Natural killer cell (primary cell): ENCODE measurements around the gene LAMB1. TPM values are rescaled to one million over a fixed set of nuclear protein-coding genes. Genes with fewer than 3 reads are reported as not detected.

Experiments used
- ATAC-seq, 3 donors: fragments of 150-1000 bp in 2 of 3; fragments of 200-7000 bp in 1 of 3; cut with Tn5 transposase; 1 replicate in 1 of 3; 2 replicates in 2 of 3; pipeline ENCODE4 v1.10.0; 2021; ENCODE audit warnings: mild to moderate bottlenecking in 2 of 3, moderate library complexity in 2 of 3
- DNase-seq, 2 donors: peaks; one replicate each; pipeline versions ENCODE4 v3.0.0 to v3.0.0-alpha.2; 2013 to 2021; ENCODE audit warnings: mixed read lengths in 1 of 2
- H3K27ac ChIP-seq: one replicate; pipeline ENCODE4 v1.5.1; 2013; ENCODE audit warnings: mild to moderate bottlenecking, low read length
- H3K27me3 ChIP-seq: one replicate; pipeline ENCODE4 v1.6.1; 2013; ENCODE audit warnings: low read length; ENCODE audit not compliant: control insufficient read depth, insufficient read depth
- H3K36me3 ChIP-seq: one replicate; pipeline ENCODE4 v1.6.1; 2013; ENCODE audit warnings: low read length; ENCODE audit not compliant: control insufficient read depth, insufficient read depth
- H3K4me1 ChIP-seq: one replicate; pipeline ENCODE4 v1.6.1; 2013; ENCODE audit warnings: low read length; ENCODE audit not compliant: control insufficient read depth, insufficient read depth
- H3K4me3 ChIP-seq: one replicate; pipeline ENCODE4 v1.5.1; 2013; ENCODE audit warnings: low read length
- H3K9me3 ChIP-seq: one replicate; pipeline ENCODE4 v1.6.1; 2013; ENCODE audit warnings: low read length; ENCODE audit not compliant: control insufficient read depth, insufficient read depth
- H3K27ac Mint-ChIP-seq, 2 donors: one replicate each; pipeline ENCODE4 v1.8.0; 2022; ENCODE audit warnings: mild to moderate bottlenecking in 2 of 2, mixed read lengths in 2 of 2, moderate library complexity in 1 of 2
- H3K27me3 Mint-ChIP-seq, 2 donors: one replicate each; pipeline ENCODE4 v1.8.0; 2022; ENCODE audit warnings: low read depth in 2 of 2, mixed read lengths in 2 of 2
- H3K36me3 Mint-ChIP-seq: one replicate; pipeline ENCODE4 v1.8.0; 2022; ENCODE audit warnings: mixed read lengths
- H3K4me1 Mint-ChIP-seq, 2 donors: one replicate each; pipeline ENCODE4 v1.8.0; 2022; ENCODE audit warnings: mixed read lengths in 2 of 2
- H3K4me3 Mint-ChIP-seq: one replicate; pipeline ENCODE4 v1.8.0; 2022; ENCODE audit warnings: mild to moderate bottlenecking, moderate library complexity, mixed read lengths
- H3K9me3 Mint-ChIP-seq, 2 donors: one replicate each; pipeline ENCODE4 v1.8.0; 2022; ENCODE audit warnings: mixed read lengths in 2 of 2
- CTCF ChIP-seq: fragments of 200-600 bp; IDR thresholded peaks from one replicate; pipeline ENCODE4 v1.8.0; 2022; ENCODE audit warnings: antibody characterized with exemption
- WGBS: methylation state at CpG from one replicate; pipeline ENCODE4 v1.1.7; 2013; ENCODE audit warnings: missing lambda C conversion rate; ENCODE audit not compliant: insufficient coverage; 5-methylcytosine and 5-hydroxymethylcytosine counted together
- intact Hi-C: fragments of 100-400 bp; cut with micrococcal nuclease; formaldehyde crosslinking; loops from one replicate; pipeline ENCODE4 v1.14.2; 2022
- total RNA-seq, 4 donors: library from RNA; stranded (reverse); fragments of 120-200 nt in 1 of 4; gene quantifications; one replicate each; pipeline versions ENCODE4 v1.2.3 to v1.2.4, GENCODE V29; 2013 to 2022

LAMB1 gene
- total RNA-seq, 3 donors from 2014 or later (not counting 1 experiment from before 2014, with no cell fraction given) = not detected

- peaks cover 42% of the 10 kb centered on the region for H3K36me3 Mint-ChIP-seq
- TF ChIP-seq CTCF = no peak
- H3K27ac Mint-ChIP-seq = no peak overlapping the region
- Histone ChIP-seq H3K27ac (no peak overlapping the region), H3K36me3 (peaks cover 73% of the 10 kb centered on the region), H3K27me3 (no peaks in the 10 kb centered on the region), H3K9me3 (no peaks in the 10 kb centered on the region), H3K4me3 (no peak overlapping the region), H3K4me1 (no peaks in the 10 kb centered on the region)
- 100% methylated on average over 1 of the region's 1 CpG for WGBS
- ATAC-seq (no peak), DNase-seq (no peak)
- peaks cover 0 to 2% of the 10 kb centered on the region in 2 donors for H3K9me3 Mint-ChIP-seq
- no peak overlapping the region for H3K4me3 Mint-ChIP-seq
- intact Hi-C loops = no loop called here
- H3K4me1 Mint-ChIP-seq = peaks cover 12 to 24% of the 10 kb centered on the region in 2 donors
- no peaks in the 10 kb centered on the region for H3K27me3 Mint-ChIP-seq
Observed at GRCh38 chr7:107909445-107909844, 93.5 kb downstream of the LAMB1 start.

- no peak overlapping the region for H3K4me3 Mint-ChIP-seq
- no peaks in the 10 kb centered on the region for H3K27me3 Mint-ChIP-seq
- intact Hi-C loops = no loop called here
- H3K36me3 Mint-ChIP-seq = peaks cover 50% of the 10 kb centered on the region
- Histone ChIP-seq H3K4me3 (no peak overlapping the region), H3K36me3 (peaks cover 84% of the 10 kb centered on the region), H3K4me1 (no peaks in the 10 kb centered on the region), H3K27me3 (no peaks in the 10 kb centered on the region), H3K9me3 (no peaks in the 10 kb centered on the region), H3K27ac (no peak overlapping the region)
- H3K9me3 Mint-ChIP-seq = peaks cover 0 to 2% of the 10 kb centered on the region in 2 donors
- ATAC-seq = no peak
- 98% methylated on average over 2 of the region's 2 CpGs for WGBS
- no peak for DNase-seq
- no peak overlapping the region for H3K27ac Mint-ChIP-seq
- peaks cover 4 to 17% of the 10 kb centered on the region in 2 donors for H3K4me1 Mint-ChIP-seq
- TF ChIP-seq CTCF = no peak
Observed at GRCh38 chr7:107907790-107908189, 95.2 kb downstream of the LAMB1 start.

GRCh38 chr7:107902381-107902780, 100.6 kb downstream of the LAMB1 start:
- Mint-ChIP-seq H3K27ac (no peak overlapping the region), H3K36me3 (peaks cover 19% of the 10 kb centered on the region), H3K4me1 (peaks cover 16 to 25% of the 10 kb centered on the region in 2 donors), H3K9me3 (no peaks in the 10 kb centered on the region), H3K4me3 (no peak overlapping the region), H3K27me3 (no peaks in the 10 kb centered on the region)
- no peak overlapping the region for H3K27ac ChIP-seq
- DNase-seq = no peak
- no peaks in the 10 kb centered on the region for H3K9me3 ChIP-seq
- TF ChIP-seq CTCF = no peak
- H3K36me3 ChIP-seq = peaks cover 53% of the 10 kb centered on the region
- ATAC-seq = no peak
- H3K27me3 ChIP-seq = no peaks in the 10 kb centered on the region
- H3K4me1 ChIP-seq = no peaks in the 10 kb centered on the region
- intact Hi-C loops = no loop called here
- H3K4me3 ChIP-seq = no peak overlapping the region

GRCh38 chr7:107900496-107901015, 102.4 kb downstream of the LAMB1 start:
- H3K4me3 ChIP-seq = no peak overlapping the region
- no peak for ATAC-seq
- no peaks in the 10 kb centered on the region for H3K4me1 ChIP-seq
- WGBS = 100% methylated on average over 1 of the region's 1 CpG
- no peak overlapping the region for H3K27ac ChIP-seq
- no peaks in the 10 kb centered on the region for H3K9me3 ChIP-seq
- H3K27me3 ChIP-seq = no peaks in the 10 kb centered on the region
- H3K4me1 Mint-ChIP-seq = peaks cover 35 to 43% of the 10 kb centered on the region in 2 donors
- H3K36me3 ChIP-seq = peaks cover 41% of the 10 kb centered on the region
- H3K36me3 Mint-ChIP-seq = peaks cover 8% of the 10 kb centered on the region
- DNase-seq = no peak
- H3K27ac Mint-ChIP-seq = peak overlapping the region; percentile 13 to 27
- H3K27me3 Mint-ChIP-seq = no peaks in the 10 kb centered on the region
- no peaks in the 10 kb centered on the region for H3K9me3 Mint-ChIP-seq
- no peak for TF ChIP-seq CTCF
- H3K4me3 Mint-ChIP-seq = no peak overlapping the region
- intact Hi-C loops = no loop called here
